Inferior parietal cortex (tissue), 1 donor: Measurements from ENCODE around the gene ZFHX3.

Source experiments
- DNase-seq: peaks from one replicate; pipeline ENCODE4 v3.0.0-alpha.2; 2016; ENCODE audit errors: extremely low spot score

The ZFHX3 gene

GRCh38 chr16:72974142-72974769 lies 73.7 kb downstream of the ZFHX3 start:
- no peak for DNase-seq

DNA sequence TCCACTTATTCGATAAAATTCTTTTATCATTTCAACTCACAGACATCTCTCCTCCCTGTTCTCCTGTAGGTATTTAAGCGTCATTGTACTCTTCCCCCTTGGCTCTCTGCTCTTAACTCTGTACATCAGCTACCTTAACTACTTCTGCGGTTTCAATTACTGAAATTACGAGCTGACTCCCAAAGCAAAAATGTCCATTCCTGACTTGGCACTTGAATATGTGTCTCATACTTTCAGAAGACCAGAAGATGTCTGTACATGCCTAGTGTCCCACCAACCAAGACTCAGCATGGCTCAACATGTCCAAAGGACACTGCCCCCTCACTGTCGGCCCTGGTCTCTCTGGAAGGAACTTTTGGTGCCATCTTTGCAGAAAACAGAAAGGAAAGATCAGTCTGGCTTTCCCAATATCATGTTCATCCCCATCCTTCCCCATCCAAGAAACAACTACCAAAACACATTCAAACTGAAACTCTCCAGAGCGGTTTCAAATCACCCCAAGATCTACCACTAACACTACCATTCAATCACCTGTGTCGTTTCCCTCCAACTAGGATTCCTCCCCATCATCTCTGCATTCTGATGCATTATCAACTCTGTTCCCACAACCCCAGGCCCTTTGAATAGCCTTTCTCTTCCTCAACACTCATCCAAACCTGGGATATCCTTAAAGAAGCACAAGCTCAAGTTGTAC lies 74.9 kb downstream of the ZFHX3 start:
- no peak for DNase-seq

DNA sequence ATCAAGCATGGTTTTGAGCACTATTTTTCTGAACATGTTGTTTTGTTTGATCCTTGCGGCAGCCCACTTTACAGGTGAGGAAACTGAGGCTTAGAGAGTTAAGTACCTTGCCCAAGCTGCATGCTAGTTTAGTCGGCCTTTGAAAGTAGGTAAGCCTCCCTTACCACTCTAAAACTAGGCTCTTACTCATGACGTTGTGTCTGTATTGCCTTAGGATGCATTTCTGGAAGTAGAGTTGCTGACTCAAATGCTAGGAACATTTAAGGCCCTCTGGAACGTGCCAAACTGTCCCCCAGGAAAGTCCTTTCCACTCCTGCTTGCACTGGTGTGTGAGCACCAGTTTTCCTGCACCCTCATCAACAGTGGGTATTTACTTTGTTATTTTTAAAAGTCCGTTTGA lies 76.6 kb downstream of the ZFHX3 start:
- no peak for DNase-seq

- DNase-seq: no peak
Observed at GRCh38 chr16:72970656-72971055, 77.3 kb downstream of the ZFHX3 start.

- no peak for DNase-seq
Observed at GRCh38 chr16:72969812-72970211, 78.1 kb downstream of the ZFHX3 start.

DNA sequence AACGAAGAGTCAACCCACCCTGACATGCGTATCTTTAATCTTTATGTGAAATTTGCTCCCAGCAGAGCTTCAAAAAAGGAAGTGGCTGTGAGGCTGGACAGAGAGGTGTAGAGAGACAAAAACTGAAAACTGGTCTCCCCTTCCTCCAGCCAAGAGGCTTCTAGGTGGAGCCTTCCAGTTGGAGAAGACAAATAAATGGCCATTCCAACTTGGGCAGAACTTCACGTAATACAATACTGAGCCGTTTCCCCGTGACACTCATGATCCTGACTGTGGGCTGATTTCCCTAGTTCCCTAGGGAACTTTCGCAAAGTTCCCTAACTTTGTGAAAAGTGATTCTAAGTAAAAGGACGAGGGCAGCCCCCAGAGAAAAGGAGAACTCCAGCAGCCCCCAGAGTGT lies 78.8 kb downstream of the ZFHX3 start:
- DNase-seq: no peak

DNA sequence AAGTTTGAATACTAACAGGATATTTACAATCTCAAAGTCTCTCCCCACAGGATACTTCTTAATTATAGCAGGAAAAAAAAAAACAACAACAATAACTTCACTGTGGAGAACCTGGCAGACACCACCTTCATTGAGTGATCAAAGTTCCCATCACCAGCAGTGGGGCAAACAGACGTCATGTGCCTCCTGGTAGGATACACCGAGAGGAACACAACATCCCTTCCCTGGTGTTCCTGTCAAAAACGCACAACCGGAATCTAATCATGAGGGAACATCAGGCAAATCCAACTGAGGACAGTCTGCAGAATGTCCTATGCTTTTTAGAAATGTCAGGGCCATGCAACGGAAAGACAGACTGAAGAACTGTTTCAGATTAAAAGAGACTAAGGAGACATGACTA lies 80.0 kb downstream of the ZFHX3 start:
- DNase-seq: no peak

GRCh38 chr16:72963533-72964315 lies 84.2 kb downstream of the ZFHX3 start:
- DNase-seq: no peak

GRCh38 chr16:72962347-72962746 lies 85.6 kb downstream of the ZFHX3 start:
- DNase-seq: no peak

DNA sequence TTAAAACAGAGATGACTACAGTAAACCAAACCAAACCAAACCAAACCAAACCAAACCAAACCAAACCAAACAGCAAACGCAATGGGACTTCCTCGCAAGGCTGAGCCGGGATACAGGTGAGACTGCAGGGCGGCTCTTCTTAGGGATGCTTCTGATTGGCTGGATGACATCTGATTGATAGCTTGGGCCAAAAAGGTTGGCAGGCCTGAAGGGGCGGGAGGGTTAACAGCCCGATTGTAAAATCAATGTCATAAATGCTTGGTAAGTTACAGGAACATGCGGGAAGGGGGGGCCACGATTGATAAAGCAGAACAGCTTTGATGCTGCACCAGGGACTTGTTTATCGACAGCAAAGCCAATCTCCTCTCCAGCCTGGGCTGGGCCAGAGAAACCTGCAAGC lies 86.1 kb downstream of the ZFHX3 start:
- DNase-seq: no peak

DNA sequence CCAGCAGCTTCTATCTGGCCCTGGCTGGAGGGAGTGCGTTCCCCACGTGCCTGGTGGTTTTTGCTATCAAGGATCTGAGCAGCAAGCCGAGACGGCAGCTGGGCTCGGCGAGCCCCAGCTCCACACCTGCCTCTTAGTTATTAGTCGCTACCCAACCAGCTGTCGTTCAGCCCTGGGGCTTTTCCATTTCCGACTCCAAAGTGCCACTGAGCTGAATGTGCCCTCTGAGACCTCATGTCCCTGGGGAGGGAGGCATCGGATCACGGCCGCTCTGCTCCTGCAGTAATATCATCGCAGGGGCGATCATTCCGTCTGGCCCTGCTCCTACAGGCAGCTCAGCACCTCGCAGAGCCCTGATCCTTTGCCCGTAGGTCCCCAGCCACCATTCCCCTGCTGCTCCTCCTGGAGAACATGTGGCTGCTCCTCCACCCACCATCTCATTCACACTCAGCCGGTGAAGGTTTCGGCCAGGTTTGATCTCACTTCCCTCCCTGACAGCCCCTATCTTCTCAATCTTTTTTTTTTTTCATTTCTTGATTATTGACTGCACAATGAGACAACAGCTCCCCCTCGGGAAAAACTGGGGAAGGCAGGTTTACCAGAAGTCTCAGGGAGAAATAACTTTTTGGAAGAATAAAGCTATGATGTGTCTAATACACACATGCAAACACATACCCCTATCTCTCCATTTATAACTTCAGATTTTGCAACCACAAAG lies 86.7 kb downstream of the ZFHX3 start:
- DNase-seq: no peak

DNA sequence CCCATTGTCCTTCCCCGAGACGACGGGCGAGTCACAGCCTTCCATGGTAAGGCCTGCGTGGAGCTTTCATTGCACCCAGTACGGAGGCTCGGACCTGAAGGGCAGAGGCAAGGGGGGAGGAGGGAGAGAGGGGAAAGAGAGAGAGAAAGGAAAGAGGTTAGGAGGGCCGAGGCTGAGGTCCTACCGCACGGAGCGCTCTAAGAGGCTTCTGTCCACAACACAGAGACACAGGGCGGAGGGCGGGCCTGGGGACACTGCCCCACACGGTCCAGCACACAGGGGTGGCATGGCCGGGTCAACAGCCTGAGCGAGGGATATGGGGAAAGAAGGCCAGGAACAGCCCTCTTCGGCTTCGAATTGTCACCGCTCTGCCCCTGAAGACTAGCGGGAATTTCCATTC lies 87.8 kb downstream of the ZFHX3 start:
- no peak for DNase-seq

DNA sequence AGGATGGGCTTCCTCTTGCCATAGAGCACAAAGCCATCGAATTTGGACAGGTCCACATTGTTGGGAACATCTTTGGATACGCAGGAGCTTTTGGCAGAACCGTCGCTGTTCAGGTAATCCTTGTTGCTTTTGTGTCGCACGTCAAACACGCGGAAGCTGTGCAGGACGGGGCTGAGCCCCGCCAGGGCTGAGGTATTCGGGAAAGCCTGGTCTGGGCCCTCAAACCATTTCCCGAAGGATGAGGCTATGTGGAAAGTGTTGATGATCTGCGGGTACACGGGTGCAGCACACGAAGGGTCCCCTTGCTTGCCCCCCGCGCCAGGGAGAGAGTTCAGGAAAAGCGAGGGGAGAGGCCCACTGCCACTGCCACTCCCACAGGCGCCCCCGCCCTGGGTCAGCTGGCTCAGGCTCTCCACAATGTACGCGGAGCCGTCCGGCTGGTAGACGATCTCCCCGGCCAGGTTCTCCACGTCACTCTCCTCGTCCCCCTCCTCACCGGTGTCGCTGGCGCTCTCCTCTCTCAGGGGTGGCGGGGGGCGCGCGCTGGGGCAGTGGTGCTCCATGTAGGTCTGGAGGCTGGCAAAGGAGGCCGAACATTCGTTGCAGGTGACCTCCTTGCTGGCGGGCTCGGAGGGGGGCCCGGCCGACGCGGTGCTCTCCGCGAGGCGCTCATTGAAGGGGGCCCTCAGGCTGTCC lies 88.5 kb downstream of the ZFHX3 start:
- DNase-seq: no peak

- no peak for DNase-seq
Observed at GRCh38 chr16:72958522-72959076, 89.3 kb downstream of the ZFHX3 start.

GRCh38 chr16:72957303-72958277 lies 90.3 kb downstream of the ZFHX3 start:
- DNase-seq: no peak

DNA sequence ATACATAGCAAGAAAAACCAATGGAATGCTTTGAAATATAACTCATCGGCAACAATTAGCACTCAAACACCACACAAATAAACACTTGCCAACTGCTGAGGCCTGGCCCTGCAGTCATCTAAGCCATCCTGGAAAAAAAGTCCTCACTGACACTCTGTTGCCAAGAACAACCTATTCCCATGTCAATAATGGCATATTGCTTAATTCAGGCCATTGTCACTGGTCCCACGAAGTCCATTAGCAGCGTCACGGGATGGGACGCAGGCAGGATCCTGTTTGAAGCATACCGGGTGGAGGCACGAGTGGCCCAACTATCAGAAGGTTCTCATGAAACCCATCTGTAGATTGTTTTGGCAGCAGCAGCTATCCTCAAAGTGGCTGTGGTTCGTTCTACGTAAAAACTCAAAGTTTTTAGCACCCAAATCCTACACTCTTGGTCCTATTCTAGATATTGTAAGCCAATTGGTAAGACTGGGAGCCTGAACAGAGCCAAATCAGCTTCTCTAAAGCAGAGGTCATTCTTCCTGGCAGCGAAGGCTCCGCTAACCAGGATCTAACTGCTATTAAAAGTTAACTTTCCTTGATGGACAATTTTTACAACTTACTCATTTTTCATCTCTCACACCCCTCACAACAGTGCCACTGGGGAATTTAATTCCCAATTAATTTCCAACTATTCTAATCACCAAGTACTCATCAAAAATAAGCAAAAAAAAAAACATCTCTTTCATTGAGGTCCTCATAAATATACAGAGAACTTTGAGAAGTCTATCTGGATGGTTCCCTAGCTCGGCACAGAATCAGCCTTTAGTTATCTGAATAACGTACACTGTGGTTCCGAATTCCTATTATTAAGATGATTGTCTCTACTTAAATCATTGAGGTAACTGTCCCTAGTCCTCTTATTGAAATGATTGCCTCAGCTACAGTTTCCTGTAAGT lies 91.5 kb downstream of the ZFHX3 start:
- DNase-seq: no peak

DNA sequence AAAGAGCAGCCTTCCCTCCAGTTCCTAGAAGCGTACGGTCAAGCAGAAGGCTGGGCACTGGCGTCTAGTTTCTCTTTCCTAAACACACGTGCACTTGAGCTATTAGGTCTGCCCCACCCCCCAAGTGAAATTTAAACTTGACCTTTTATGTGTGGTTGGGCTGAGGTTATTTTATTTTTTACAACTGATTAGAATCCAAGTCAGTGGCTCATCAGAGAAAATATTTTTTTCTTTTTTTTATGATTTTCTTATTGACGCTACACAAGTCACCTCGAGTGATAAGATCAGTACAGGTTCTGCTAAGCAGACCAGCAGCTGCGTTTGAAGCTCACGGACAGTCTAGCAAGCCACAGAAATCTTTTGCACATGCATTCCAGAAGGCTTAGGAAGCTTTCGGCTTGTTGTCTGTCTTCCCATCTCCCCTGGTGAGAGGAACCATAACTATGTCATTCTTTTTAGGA lies 95.1 kb downstream of the ZFHX3 start:
- no peak for DNase-seq

- DNase-seq: no peak
Observed at GRCh38 chr16:72952404-72952803, 95.5 kb downstream of the ZFHX3 start.

GRCh38 chr16:72951916-72952315 lies 96.0 kb downstream of the ZFHX3 start:
- no peak for DNase-seq
